NT2/D1 (cell line): ENCODE results near the gene PGR.

Experiments
- DNase-seq: peaks from one replicate; pipeline ENCODE4 v3.0.0-alpha.2; 2011; ENCODE audit warnings: low read depth, low spot score
- H3K27me3 ChIP-seq: 2 replicates; pipeline ENCODE4 v1.6.0; 2011; ENCODE audit warnings: mild to moderate bottlenecking; ENCODE audit not compliant: insufficient read length, insufficient read depth
- H3K36me3 ChIP-seq: 2 replicates; pipeline ENCODE4 v1.6.1; 2011; ENCODE audit warnings: mild to moderate bottlenecking, low read length, mixed read lengths; ENCODE audit not compliant: insufficient read depth, insufficient read length
- H3K4me1 ChIP-seq: 2 replicates; pipeline ENCODE4 v1.5.1; 2011; ENCODE audit not compliant: insufficient read depth, insufficient read length
- H3K4me3 ChIP-seq: 2 replicates; pipeline ENCODE4 v1.5.1; 2011; ENCODE audit warnings: low read depth; ENCODE audit not compliant: insufficient read length
- H3K9ac ChIP-seq: 2 replicates; pipeline ENCODE4 v1.6.0; 2011; ENCODE audit warnings: low read depth; ENCODE audit not compliant: insufficient read length
- H3K9me3 ChIP-seq: 2 replicates; pipeline ENCODE4 v1.5.1; 2011; ENCODE audit warnings: mild to moderate bottlenecking, low read length; ENCODE audit not compliant: insufficient read depth
- SUZ12 ChIP-seq: IDR thresholded peaks from 2 replicates; pipeline ENCODE4 v1.6.1; 2011; ENCODE audit not compliant: insufficient read length, insufficient read depth; ENCODE audit errors: extremely low read depth
- YY1 ChIP-seq: IDR thresholded peaks from 2 replicates; pipeline ENCODE4 v1.6.1; 2011; ENCODE audit not compliant: insufficient read length, insufficient read depth
- ZNF274 ChIP-seq: IDR thresholded peaks from 2 replicates; pipeline ENCODE4 v1.6.1; 2011; ENCODE audit warnings: mild to moderate bottlenecking, low read depth, low read length

The PGR gene

GRCh38 chr11:101082813-101083212 is 46.8 kb downstream of the PGR start:
- Histone ChIP-seq H3K4me3 (no peak overlapping the region), H3K27me3 (no peaks in the 10 kb centered on the region), H3K9ac (no peak overlapping the region), H3K4me1 (no peaks in the 10 kb centered on the region), H3K36me3 (no peaks in the 10 kb centered on the region), H3K9me3 (peaks cover 27% of the 10 kb centered on the region; the same call in 1 of the 2 replicates)
- TF ChIP-seq ZNF274: no peak
- TF ChIP-seq SUZ12: no peak
- no peak for TF ChIP-seq YY1
- peak; percentile 60 for DNase-seq

DNA sequence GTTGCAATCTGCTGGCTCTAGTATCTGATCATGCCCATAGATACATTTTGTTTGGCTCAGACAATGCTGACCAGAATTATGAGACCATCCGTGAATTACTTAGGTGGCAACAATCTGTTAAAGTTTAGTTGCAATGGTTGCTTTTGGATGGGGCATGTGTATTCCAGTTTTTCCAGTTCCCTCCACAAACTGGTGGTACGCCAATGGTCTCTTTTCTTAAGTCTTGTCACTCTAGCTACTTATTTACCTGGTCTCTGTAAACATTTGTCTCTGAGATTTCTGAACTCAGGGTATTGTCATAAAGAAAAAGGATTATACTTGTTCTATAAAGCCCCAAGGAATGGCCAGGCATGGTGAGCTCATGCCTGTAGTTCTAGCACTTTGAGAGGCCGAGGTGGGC is 65.9 kb downstream of the PGR start:
- DNase-seq: no peak
- no peak for TF ChIP-seq YY1
- no peak for TF ChIP-seq ZNF274
- TF ChIP-seq SUZ12: no peak
- H3K9me3 ChIP-seq: no peaks in the 10 kb centered on the region

DNA sequence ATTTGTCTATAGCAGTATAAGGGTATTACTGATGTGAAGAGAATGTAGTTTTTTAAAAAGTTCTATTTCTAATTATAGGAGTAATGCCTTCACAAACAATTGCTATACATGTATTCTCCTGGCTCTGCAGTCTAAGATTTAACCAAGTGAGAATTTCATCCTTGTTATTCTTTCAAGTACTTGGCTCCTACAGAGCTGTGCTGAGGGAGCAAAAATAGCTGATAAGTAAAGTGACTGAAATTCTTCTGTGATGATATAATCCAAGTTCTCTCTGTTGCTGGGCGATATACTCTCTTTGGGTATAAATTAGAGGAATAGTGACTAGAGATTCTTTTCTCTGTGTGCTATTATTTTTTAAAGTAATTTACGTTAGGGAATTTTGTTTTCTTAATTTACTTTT is 68.0 kb downstream of the PGR start:
- no peaks in the 10 kb centered on the region for H3K27me3 ChIP-seq
- TF ChIP-seq SUZ12 (no peak), ZNF274 (no peak), YY1 (no peak)
- no peak overlapping the region for H3K4me3 ChIP-seq
- no peaks in the 10 kb centered on the region for H3K36me3 ChIP-seq
- H3K4me1 ChIP-seq: no peaks in the 10 kb centered on the region
- H3K9ac ChIP-seq: no peak overlapping the region
- no peaks in the 10 kb centered on the region for H3K9me3 ChIP-seq
- no peak for DNase-seq

More for the DNA sequence above, 65.9 kb downstream of the PGR start:
- Histone ChIP-seq H3K36me3 (no peaks in the 10 kb centered on the region), H3K27me3 (no peaks in the 10 kb centered on the region), H3K4me1 (no peaks in the 10 kb centered on the region), H3K4me3 (no peak overlapping the region), H3K9ac (no peak overlapping the region)

DNA sequence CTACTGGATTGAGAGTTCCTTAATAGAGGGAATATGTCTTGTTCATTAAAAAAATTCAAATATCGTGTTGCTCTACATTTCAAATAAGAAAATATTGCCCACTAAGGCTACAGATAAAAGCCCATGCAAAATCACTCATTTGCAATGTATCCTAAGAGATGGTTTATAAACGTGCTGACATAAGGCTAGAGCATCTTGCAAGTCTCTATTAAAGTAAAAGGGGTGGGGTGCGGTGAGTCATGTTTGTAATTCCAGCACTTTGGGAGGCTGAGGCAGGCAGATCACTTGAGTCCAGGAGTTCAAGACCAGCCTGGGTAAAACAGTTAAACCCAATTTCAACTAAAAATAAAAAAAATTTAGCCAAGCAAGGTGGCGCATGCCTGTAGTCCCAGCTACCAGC is 70.3 kb downstream of the PGR start:
- H3K4me1 ChIP-seq: no peaks in the 10 kb centered on the region
- no peaks in the 10 kb centered on the region for H3K36me3 ChIP-seq
- H3K4me3 ChIP-seq: no peak overlapping the region
- DNase-seq: no peak
- H3K9me3 ChIP-seq: no peaks in the 10 kb centered on the region
- H3K9ac ChIP-seq: no peak overlapping the region
- H3K27me3 ChIP-seq: no peaks in the 10 kb centered on the region
- TF ChIP-seq YY1 (no peak), ZNF274 (no peak), SUZ12 (no peak)

GRCh38 chr11:101053492-101053891 is 76.1 kb downstream of the PGR start:
- no peak for DNase-seq
- Histone ChIP-seq H3K4me1 (no peaks in the 10 kb centered on the region), H3K9ac (no peak overlapping the region), H3K9me3 (no peaks in the 10 kb centered on the region), H3K36me3 (no peaks in the 10 kb centered on the region), H3K4me3 (no peak overlapping the region), H3K27me3 (no peaks in the 10 kb centered on the region)
- TF ChIP-seq ZNF274 (no peak), SUZ12 (no peak), YY1 (no peak)

GRCh38 chr11:101051677-101052076 is 77.9 kb downstream of the PGR start:
- Histone ChIP-seq H3K27me3 (no peaks in the 10 kb centered on the region), H3K9me3 (no peaks in the 10 kb centered on the region), H3K4me1 (no peaks in the 10 kb centered on the region), H3K4me3 (no peak overlapping the region), H3K36me3 (no peaks in the 10 kb centered on the region), H3K9ac (no peak overlapping the region)
- no peak for DNase-seq
- TF ChIP-seq SUZ12: no peak
- no peak for TF ChIP-seq YY1
- no peak for TF ChIP-seq ZNF274

DNA sequence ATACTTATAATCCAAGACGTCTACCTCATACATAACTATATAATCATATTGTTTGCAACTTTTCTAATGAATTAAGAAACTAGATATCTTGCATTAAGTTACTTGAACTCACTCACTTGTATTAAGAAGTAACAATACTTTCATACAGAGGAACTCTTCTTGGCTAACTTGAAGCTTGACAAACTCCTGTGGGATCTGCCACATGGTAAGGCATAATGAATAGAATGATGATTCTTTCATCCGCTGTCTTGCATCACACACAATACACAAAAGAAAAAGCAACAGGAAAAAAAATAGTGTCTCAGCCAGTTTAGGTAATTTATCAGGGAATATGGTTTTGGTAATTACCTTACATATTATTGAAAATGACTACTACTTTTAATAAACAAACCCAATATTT is 79.8 kb downstream of the PGR start:
- Histone ChIP-seq H3K4me1 (no peaks in the 10 kb centered on the region), H3K9ac (no peak overlapping the region), H3K36me3 (no peaks in the 10 kb centered on the region), H3K4me3 (no peak overlapping the region), H3K27me3 (no peaks in the 10 kb centered on the region), H3K9me3 (no peaks in the 10 kb centered on the region)
- DNase-seq: no peak
- TF ChIP-seq ZNF274: no peak
- TF ChIP-seq SUZ12: no peak
- no peak for TF ChIP-seq YY1

DNA sequence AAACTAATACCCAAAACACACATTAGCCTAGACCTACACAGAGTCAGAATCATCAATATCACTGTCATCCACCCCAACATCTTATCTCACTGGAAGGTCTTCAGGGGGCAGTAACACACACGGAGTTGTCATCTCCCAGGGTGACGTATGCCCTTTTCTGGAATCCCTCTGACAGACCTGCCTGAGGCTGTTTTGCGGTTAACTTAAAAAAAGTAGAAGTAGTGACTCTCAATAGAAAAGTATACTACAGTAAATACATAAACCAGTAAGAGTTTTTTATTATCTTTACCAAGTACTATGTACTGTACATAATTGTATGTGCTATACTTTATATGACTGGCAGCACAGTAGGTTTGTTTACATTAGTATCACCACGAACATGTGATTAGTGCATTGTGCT is 80.5 kb downstream of the PGR start:
- Histone ChIP-seq H3K27me3 (no peaks in the 10 kb centered on the region), H3K4me3 (no peak overlapping the region), H3K9ac (no peak overlapping the region), H3K9me3 (no peaks in the 10 kb centered on the region), H3K36me3 (no peaks in the 10 kb centered on the region), H3K4me1 (no peaks in the 10 kb centered on the region)
- no peak for DNase-seq
- TF ChIP-seq SUZ12: no peak
- TF ChIP-seq YY1: no peak
- TF ChIP-seq ZNF274: no peak
